B cell (primary cell): ENCODE measurements around the gene C10orf53. TPM values are rescaled to one million over a fixed set of nuclear protein-coding genes. Genes with fewer than 3 reads are reported as not detected.

Source experiments
- ATAC-seq: fragments of 200-7000 bp; cut with Tn5 transposase; one replicate; pipeline ENCODE4 v1.10.0; 2021; ENCODE audit warnings: low read depth, mild to moderate bottlenecking, moderate number of reproducible peaks, moderate library complexity
- CTCF ChIA-PET: fragments of 350-600 bp; sonication (Branson Sonifier 250); formaldehyde crosslinking; loops from one replicate; lab custom pipeline; 2021; ENCODE audit warnings: antibody characterized with exemption, inconsistent platforms; lab: Charles Lee
- POLR2A ChIA-PET: fragments of 350-600 bp; sonication (Branson Sonifier 250); formaldehyde crosslinking; loops from one replicate; lab custom pipeline; 2021; ENCODE audit warnings: antibody characterized with exemption; lab: Charles Lee
- DNase-seq: peaks from one replicate; pipeline ENCODE4 v3.0.0; 2013
- H2AFZ ChIP-seq: 2 replicates; pipeline ENCODE4 v1.6.1; 2012; ENCODE audit warnings: mild to moderate bottlenecking, low read depth, low read length; ENCODE audit not compliant: insufficient read depth, poor library complexity, severe bottlenecking
- H3K27ac ChIP-seq, 2 donors: 1 replicate in 1 of 2; 2 replicates in 1 of 2; pipeline ENCODE4 v1.5.1; 2012 to 2013; ENCODE audit warnings: low read length in 2 of 2, mild to moderate bottlenecking in 2 of 2, moderate library complexity in 1 of 2
- H3K27me3 ChIP-seq, 4 experiments: fragments of 200-600 bp in 1 of 4; sonication (generic) in 1 of 4; replicated peaks in 1 of 4; 1 replicate in 2 of 4; 2 replicates in 2 of 4; pipeline versions ENCODE4 v1.6.1 to v1.7.0; 2013 to 2016; ENCODE audit warnings: low read length in 3 of 4, mild to moderate bottlenecking in 2 of 4, mixed read lengths in 1 of 4, moderate library complexity in 1 of 4; ENCODE audit not compliant: insufficient read depth in 4 of 4, control insufficient read depth in 3 of 4; ENCODE audit errors: control extremely low read depth in 1 of 4
- H3K36me3 ChIP-seq, 2 experiments: replicated peaks in 1 of 2; 1 replicate in 1 of 2; 2 replicates in 1 of 2; pipeline versions ENCODE4 v1.6.1 to v1.7.1; 2013; ENCODE audit warnings: low read length in 1 of 2; ENCODE audit not compliant: insufficient read depth in 2 of 2, control insufficient read depth in 1 of 2; ENCODE audit errors: control extremely low read depth in 1 of 2, extremely low read depth in 1 of 2
- H3K4me1 ChIP-seq, 2 donors: fragments of 200-600 bp in 1 of 2; sonication (generic) in 1 of 2; 1 replicate in 1 of 2; 2 replicates in 1 of 2; pipeline versions ENCODE4 v1.5.1 to v1.6.1; 2013 to 2017; ENCODE audit warnings: low read length in 2 of 2; ENCODE audit not compliant: control insufficient read depth in 2 of 2, insufficient read depth in 2 of 2
- H3K4me2 ChIP-seq: replicated peaks from 2 replicates; pipeline ENCODE3; 2012; ENCODE audit warnings: mild to moderate bottlenecking, low read depth, low read length; ENCODE audit not compliant: poor library complexity, severe bottlenecking
- H3K4me3 ChIP-seq, 5 experiments: fragments of 200-600 bp in 1 of 5; sonication (generic) in 1 of 5; 1 replicate in 3 of 5; 2 replicates in 2 of 5; pipeline versions ENCODE4 v1.5.1 to v1.7.0; 2011 to 2016; ENCODE audit warnings: low read length in 4 of 5, mild to moderate bottlenecking in 4 of 5, low read depth in 2 of 5, control low read depth in 1 of 5, moderate library complexity in 1 of 5; ENCODE audit not compliant: insufficient read depth in 1 of 5; ENCODE audit errors: control extremely low read depth in 1 of 5, extremely low read depth in 1 of 5
- H3K79me2 ChIP-seq: fragments of 200-600 bp; sonication (generic); one replicate; pipeline ENCODE4 v1.6.0; 2016; ENCODE audit warnings: low read length; ENCODE audit not compliant: control insufficient read depth, insufficient read depth
- H3K9ac ChIP-seq: fragments of 200-600 bp; sonication (generic); 2 replicates; pipeline ENCODE4 v1.6.1; 2017; ENCODE audit warnings: mild to moderate bottlenecking, low read length, moderate library complexity
- H3K9me3 ChIP-seq, 3 donors: one replicate each; pipeline versions ENCODE4 v1.6.1 to v1.7.1; 2013; ENCODE audit warnings: low read length in 2 of 3; ENCODE audit not compliant: control insufficient read depth in 2 of 3, insufficient read depth in 1 of 3; ENCODE audit errors: control extremely low read depth in 1 of 3
- H4K20me1 ChIP-seq: 2 replicates; pipeline ENCODE4 v1.6.0; 2012; ENCODE audit warnings: mild to moderate bottlenecking, low read length; ENCODE audit not compliant: insufficient read depth, control insufficient read depth, poor library complexity, severe bottlenecking
- H3K27ac Mint-ChIP-seq: one replicate; pipeline ENCODE4 v1.8.0; 2021; ENCODE audit warnings: mixed read lengths
- H3K27me3 Mint-ChIP-seq: one replicate; pipeline ENCODE4 v1.8.0; 2021; ENCODE audit warnings: mixed read lengths
- H3K4me1 Mint-ChIP-seq: one replicate; pipeline ENCODE4 v1.8.0; 2021; ENCODE audit warnings: mixed read lengths
- H3K4me3 Mint-ChIP-seq: one replicate; pipeline ENCODE4 v1.8.0; 2021; ENCODE audit warnings: mixed read lengths
- H3K9me3 Mint-ChIP-seq: one replicate; pipeline ENCODE4 v1.8.0; 2022; ENCODE audit warnings: mixed read lengths; ENCODE audit not compliant: insufficient read depth
- EZH2 ChIP-seq: IDR thresholded peaks from 2 replicates; pipeline ENCODE4 v1.6.1; 2012; ENCODE audit warnings: borderline replicate concordance, low read depth, mild to moderate bottlenecking, moderate library complexity, low read length; ENCODE audit not compliant: insufficient read depth, poor library complexity, severe bottlenecking
- WGBS: methylation state at CpG from one replicate; pipeline ENCODE4 v1.1.5; 2013; ENCODE audit warnings: missing lambda C conversion rate; ENCODE audit not compliant: insufficient coverage; 5-methylcytosine and 5-hydroxymethylcytosine counted together
- intact Hi-C: fragments of 100-400 bp; cut with micrococcal nuclease; formaldehyde crosslinking; loops from one replicate; pipeline ENCODE4 v1.10.0; 2022
- polyA plus RNA-seq: library from polyadenylated mRNA; depleted of rRNA; stranded (reverse); fragments of >200 nt; gene quantifications from 2 replicates; pipeline ENCODE4 v1.2.3, GENCODE V29; 2012
- total RNA-seq, 2 donors: library from RNA; stranded (reverse); fragments of 120-200 nt in 1 of 2; gene quantifications; 1 replicate in 1 of 2; 2 replicates in 1 of 2; pipeline versions ENCODE4 v1.2.3 to v1.2.4, GENCODE V29; 2013 to 2022
- TF ChIP-seq, protein P1 (sequence below): fragments of 200-600 bp; IDR thresholded peaks from one replicate; pipeline ENCODE4 v1.8.0; 2022; ENCODE audit warnings: antibody characterized with exemption, mild to moderate bottlenecking

Gene C10orf53
- total and polyA plus RNA-seq, 2 donors (not counting 1 experiment from before 2014, with no cell fraction given): not detected

DNA sequence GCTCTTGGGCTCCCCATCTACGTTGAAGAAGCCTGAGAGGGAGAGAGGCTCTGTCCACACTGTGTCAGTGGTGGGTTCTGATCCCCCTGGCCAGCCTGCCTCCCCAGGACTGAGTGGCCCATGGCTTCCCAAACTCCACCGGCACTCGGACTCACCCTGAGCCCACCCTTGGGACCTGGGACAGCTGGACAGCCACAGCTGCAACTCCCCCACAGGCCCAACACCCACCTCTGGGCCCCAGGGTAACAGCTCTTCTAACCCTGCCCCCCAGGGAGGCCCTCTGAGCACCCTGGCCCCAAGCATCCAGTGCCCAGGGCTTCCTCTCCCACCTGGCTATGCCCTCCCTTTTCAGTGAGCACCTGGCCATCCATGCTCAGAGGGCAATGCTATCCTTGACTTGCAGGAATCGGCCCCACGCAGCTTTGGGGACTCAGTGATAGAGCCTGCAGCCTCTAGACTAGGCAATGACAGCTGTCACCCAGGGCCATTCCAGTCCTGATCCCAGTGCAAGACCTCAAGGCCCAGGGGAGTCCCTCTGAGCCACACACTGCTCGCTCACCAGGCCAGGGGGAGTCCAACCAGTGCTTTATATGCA, 64.7 kb downstream of the C10orf53 start:
- Mint-ChIP-seq H3K9me3 (no peaks in the 10 kb centered on the region), H3K4me3 (no peak overlapping the region), H3K27ac (no peak overlapping the region), H3K4me1 (no peaks in the 10 kb centered on the region), H3K27me3 (peaks cover 7% of the 10 kb centered on the region)
- Histone ChIP-seq H3K9me3 (no peaks in the 10 kb centered on the region), H4K20me1 (no peaks in the 10 kb centered on the region), H3K27ac (no peak overlapping the region), H3K27me3 (no peaks in the 10 kb centered on the region), H3K4me1 (no peaks in the 10 kb centered on the region), H3K4me3 (no peak overlapping the region), H2AFZ (no peak overlapping the region), H3K36me3 (no peaks in the 10 kb centered on the region), H3K4me2 (no peak overlapping the region), H3K9ac (no peak overlapping the region), H3K79me2 (no peaks in the 10 kb centered on the region)
- ATAC-seq (no peak), DNase-seq (no peak)
- CTCF ChIA-PET: no interaction called here
- 87% methylated on average over 6 of the region's 6 CpGs for WGBS
- POLR2A ChIA-PET: no interaction called here
- TF ChIP-seq, protein P1, sequence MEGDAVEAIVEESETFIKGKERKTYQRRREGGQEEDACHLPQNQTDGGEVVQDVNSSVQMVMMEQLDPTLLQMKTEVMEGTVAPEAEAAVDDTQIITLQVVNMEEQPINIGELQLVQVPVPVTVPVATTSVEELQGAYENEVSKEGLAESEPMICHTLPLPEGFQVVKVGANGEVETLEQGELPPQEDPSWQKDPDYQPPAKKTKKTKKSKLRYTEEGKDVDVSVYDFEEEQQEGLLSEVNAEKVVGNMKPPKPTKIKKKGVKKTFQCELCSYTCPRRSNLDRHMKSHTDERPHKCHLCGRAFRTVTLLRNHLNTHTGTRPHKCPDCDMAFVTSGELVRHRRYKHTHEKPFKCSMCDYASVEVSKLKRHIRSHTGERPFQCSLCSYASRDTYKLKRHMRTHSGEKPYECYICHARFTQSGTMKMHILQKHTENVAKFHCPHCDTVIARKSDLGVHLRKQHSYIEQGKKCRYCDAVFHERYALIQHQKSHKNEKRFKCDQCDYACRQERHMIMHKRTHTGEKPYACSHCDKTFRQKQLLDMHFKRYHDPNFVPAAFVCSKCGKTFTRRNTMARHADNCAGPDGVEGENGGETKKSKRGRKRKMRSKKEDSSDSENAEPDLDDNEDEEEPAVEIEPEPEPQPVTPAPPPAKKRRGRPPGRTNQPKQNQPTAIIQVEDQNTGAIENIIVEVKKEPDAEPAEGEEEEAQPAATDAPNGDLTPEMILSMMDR: no peak
- no peak for TF ChIP-seq EZH2
- intact Hi-C loops: no loop called here

DNA sequence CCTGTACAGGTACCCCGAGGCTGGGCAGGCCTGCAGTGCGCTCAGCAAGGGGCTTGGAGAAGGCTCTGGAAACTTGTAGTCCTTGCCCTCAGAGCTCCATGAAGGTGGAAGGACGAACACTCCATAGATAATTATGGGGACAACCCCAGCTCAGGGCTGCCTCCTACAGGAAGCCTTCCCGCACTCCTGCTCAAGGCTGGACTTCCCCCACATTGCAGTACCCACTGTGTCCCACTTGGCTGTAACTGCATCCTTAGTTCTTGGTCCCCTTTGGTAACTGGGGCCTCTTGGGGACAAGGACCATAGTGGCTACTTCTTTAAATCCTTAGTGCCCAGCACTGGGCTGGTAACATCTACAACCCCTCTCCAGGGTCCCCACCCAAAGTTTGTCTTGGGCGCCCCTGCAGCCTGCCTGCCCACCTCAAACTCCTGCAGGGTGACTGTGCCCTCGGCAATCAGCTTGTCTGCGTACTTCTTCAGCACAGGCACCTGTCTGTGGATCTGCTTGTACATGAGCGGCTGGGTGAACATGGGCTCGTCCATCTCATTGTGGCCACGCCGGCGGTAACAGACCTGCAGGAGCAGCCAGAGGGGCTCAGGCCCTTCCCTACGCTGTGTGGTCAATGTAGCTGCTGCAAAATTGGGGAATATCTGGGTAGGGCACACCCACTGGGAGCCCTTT, 65.6 kb downstream of the C10orf53 start:
- Histone ChIP-seq H4K20me1 (no peaks in the 10 kb centered on the region), H2AFZ (no peak overlapping the region), H3K27me3 (no peaks in the 10 kb centered on the region), H3K36me3 (no peaks in the 10 kb centered on the region), H3K4me3 (no peak overlapping the region), H3K79me2 (no peaks in the 10 kb centered on the region), H3K9me3 (no peaks in the 10 kb centered on the region), H3K27ac (no peak overlapping the region), H3K4me2 (no peak overlapping the region), H3K9ac (no peak overlapping the region), H3K4me1 (no peaks in the 10 kb centered on the region)
- no peak overlapping the region for H3K4me3 Mint-ChIP-seq
- 90% methylated on average over 13 of the region's 13 CpGs for WGBS
- intact Hi-C loops: no loop called here
- no peak overlapping the region for H3K27ac Mint-ChIP-seq
- H3K27me3 Mint-ChIP-seq: peaks cover 7% of the 10 kb centered on the region
- no peaks in the 10 kb centered on the region for H3K4me1 Mint-ChIP-seq
- no peaks in the 10 kb centered on the region for H3K9me3 Mint-ChIP-seq
- POLR2A ChIA-PET: no interaction called here
- no peak for DNase-seq
- ATAC-seq: no peak
- CTCF ChIA-PET: no interaction called here
- TF ChIP-seq, protein P1: no peak
- no peak for TF ChIP-seq EZH2
